Measurements from ENCODE around the gene SYNPO. TPM values are rescaled to one million over a fixed set of nuclear protein-coding genes. Genes with fewer than 3 reads are reported as not detected.

The SYNPO gene
- total and polyA plus RNA-seq, 2 experiments from 2014 or later, result 7.1 to 8.4 TPM

DNA sequence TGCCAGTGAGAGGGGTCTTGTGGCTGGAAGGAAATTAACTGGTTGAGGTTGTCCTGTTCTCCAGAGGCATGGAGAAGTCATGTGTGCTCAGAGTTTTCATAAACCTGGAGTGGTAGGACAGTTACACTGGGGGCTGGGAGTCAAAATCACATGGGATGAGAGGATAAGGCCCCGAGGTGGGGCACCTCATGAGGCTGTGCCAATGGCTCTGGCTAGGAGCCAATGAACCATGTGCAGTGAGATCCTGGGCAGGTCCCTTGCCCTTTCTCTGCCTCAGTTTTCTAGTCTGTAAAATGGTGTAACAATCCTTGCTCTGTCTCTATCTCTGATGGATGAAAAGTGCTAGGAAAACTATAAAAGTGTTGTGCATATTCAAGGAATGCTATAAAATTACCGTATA is 7.0 kb upstream of the SYNPO start:
- DNase-seq (ENCODE audit: low spot score), result no peak
- WGBS (ENCODE audit: low lambda C conversion rate, missing lambda C conversion rate), result 86% methylated on average over 2 of the region's 2 CpGs
- Histone ChIP-seq H4K20me1 (ENCODE audit: insufficient read depth, poor library complexity, severe bottlenecking) (no peaks in the 10 kb centered on the region), H3K9me3 (ENCODE audit: low read depth) (no peaks in the 10 kb centered on the region), H3K27me3 (no peaks in the 10 kb centered on the region), H3K27ac (no peak overlapping the region), H3K79me2 (peaks cover 2% of the 10 kb centered on the region), H3K4me3 (no peak overlapping the region), H3K4me1 (ENCODE audit: insufficient read depth) (peaks cover 27% of the 10 kb centered on the region), H3K36me3 (replicated peaks; ENCODE audit: insufficient read depth, low read depth) (no peaks in the 10 kb centered on the region), H3K4me2 (no peak overlapping the region), H2AFZ (no peak overlapping the region), H3K9me2 (replicated peaks; ENCODE audit: insufficient read depth) (no peaks in the 10 kb centered on the region)
- TF ChIP-seq, protein P1, sequence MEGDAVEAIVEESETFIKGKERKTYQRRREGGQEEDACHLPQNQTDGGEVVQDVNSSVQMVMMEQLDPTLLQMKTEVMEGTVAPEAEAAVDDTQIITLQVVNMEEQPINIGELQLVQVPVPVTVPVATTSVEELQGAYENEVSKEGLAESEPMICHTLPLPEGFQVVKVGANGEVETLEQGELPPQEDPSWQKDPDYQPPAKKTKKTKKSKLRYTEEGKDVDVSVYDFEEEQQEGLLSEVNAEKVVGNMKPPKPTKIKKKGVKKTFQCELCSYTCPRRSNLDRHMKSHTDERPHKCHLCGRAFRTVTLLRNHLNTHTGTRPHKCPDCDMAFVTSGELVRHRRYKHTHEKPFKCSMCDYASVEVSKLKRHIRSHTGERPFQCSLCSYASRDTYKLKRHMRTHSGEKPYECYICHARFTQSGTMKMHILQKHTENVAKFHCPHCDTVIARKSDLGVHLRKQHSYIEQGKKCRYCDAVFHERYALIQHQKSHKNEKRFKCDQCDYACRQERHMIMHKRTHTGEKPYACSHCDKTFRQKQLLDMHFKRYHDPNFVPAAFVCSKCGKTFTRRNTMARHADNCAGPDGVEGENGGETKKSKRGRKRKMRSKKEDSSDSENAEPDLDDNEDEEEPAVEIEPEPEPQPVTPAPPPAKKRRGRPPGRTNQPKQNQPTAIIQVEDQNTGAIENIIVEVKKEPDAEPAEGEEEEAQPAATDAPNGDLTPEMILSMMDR (IDR thresholded peaks at IDR 0.05; ENCODE audit: poor library complexity), result no peak
- no peak for TF ChIP-seq EZH2phosphoT487 (IDR thresholded peaks at IDR 0.05; ENCODE audit: low read depth, severe bottlenecking, unreplicated experiment)
- TF ChIP-seq EZH2 (IDR thresholded peaks at IDR 0.05; ENCODE audit: borderline replicate concordance), result no peak

- peak; percentile 71 for DNase-seq (ENCODE audit: low spot score)
- Histone ChIP-seq H3K27ac (peak overlapping the region; percentile 86), H3K27me3 (no peaks in the 10 kb centered on the region), H3K4me2 (peak overlapping the region; percentile 64), H3K4me1 (ENCODE audit: insufficient read depth) (peaks cover 52% of the 10 kb centered on the region), H2AFZ (no peak overlapping the region), H3K36me3 (replicated peaks; ENCODE audit: insufficient read depth, low read depth) (no peaks in the 10 kb centered on the region), H4K20me1 (ENCODE audit: insufficient read depth, poor library complexity, severe bottlenecking) (no peaks in the 10 kb centered on the region), H3K79me2 (no peaks in the 10 kb centered on the region), H3K9me3 (ENCODE audit: low read depth) (no peaks in the 10 kb centered on the region), H3K4me3 (no peak overlapping the region), H3K9me2 (replicated peaks; ENCODE audit: insufficient read depth) (no peaks in the 10 kb centered on the region)
- TF ChIP-seq EZH2 (IDR thresholded peaks at IDR 0.05; ENCODE audit: borderline replicate concordance) (no peak), EZH2phosphoT487 (IDR thresholded peaks at IDR 0.05; ENCODE audit: low read depth, severe bottlenecking, unreplicated experiment) (no peak)
- TF ChIP-seq, protein P1 (IDR thresholded peaks at IDR 0.05; ENCODE audit: poor library complexity), result no peak
- WGBS (ENCODE audit: low lambda C conversion rate, missing lambda C conversion rate), result 66% methylated on average over 6 of the region's 6 CpGs
Observed at GRCh38 chr5:150636391-150637244, 3.8 kb upstream of the SYNPO start.

GRCh38 chr5:150637245-150638052 is 3.0 kb upstream of the SYNPO start:
- Histone ChIP-seq H3K4me1 (ENCODE audit: insufficient read depth) (peaks cover 61% of the 10 kb centered on the region), H2AFZ (no peak overlapping the region), H3K36me3 (replicated peaks; ENCODE audit: insufficient read depth, low read depth) (no peaks in the 10 kb centered on the region), H3K4me3 (no peak overlapping the region), H3K27ac (peak overlapping the region; percentile 86), H3K9me3 (ENCODE audit: low read depth) (no peaks in the 10 kb centered on the region), H3K79me2 (peaks cover 7% of the 10 kb centered on the region), H3K27me3 (no peaks in the 10 kb centered on the region), H3K4me2 (peak overlapping the region; percentile 64), H3K9me2 (replicated peaks; ENCODE audit: insufficient read depth) (no peaks in the 10 kb centered on the region), H4K20me1 (ENCODE audit: insufficient read depth, poor library complexity, severe bottlenecking) (no peaks in the 10 kb centered on the region)
- WGBS (ENCODE audit: low lambda C conversion rate, missing lambda C conversion rate), result 23% methylated on average over 21 of the region's 21 CpGs
- peak; percentile 85 for DNase-seq (ENCODE audit: low spot score)
- no peak for TF ChIP-seq EZH2phosphoT487 (IDR thresholded peaks at IDR 0.05; ENCODE audit: low read depth, severe bottlenecking, unreplicated experiment)
- TF ChIP-seq, protein P1 (IDR thresholded peaks at IDR 0.05; ENCODE audit: poor library complexity), result no peak
- no peak for TF ChIP-seq EZH2 (IDR thresholded peaks at IDR 0.05; ENCODE audit: borderline replicate concordance)

Data from hepatocyte (in vitro differentiated cells).